ENCODE results near the gene NCAN. TPM values are rescaled to one million over a fixed set of nuclear protein-coding genes. Genes with fewer than 3 reads are reported as not detected.
A peak's percentile ranks its signal among the peaks of the same experiment; 100 is the strongest.

The NCAN gene
- total and polyA plus RNA-seq, 4 donors: 0.06 TPM; not detected in 3

GRCh38 chr19:19224852-19225494 is 13.2 kb downstream of the NCAN start:
- no peaks in the 10 kb centered on the region for H3K9me3 ChIP-seq (ENCODE audit: control insufficient read depth in 4 of 4, low read length in 3 of 4)
- H3K27ac ChIP-seq (ENCODE audit: low read depth in 1 of 2, low read length in 2 of 2): no peak overlapping the region
- TF ChIP-seq ZBTB33 (IDR thresholded peaks at IDR 0.05) (no peak), NR2F2 (IDR thresholded peaks at IDR 0.05) (no peak), SP1 (IDR thresholded peaks at IDR 0.05) (no peak), CTCF (IDR thresholded peaks at IDR 0.05; ENCODE audit: low read depth, low read length, missing input control) (peak; percentile 51), RXRA (IDR thresholded peaks at IDR 0.05) (no peak), HNF4A (conservative IDR thresholded peaks at IDR 0.05) (no peak), JUND (IDR thresholded peaks at IDR 0.05) (no peak), FOXA2 (IDR thresholded peaks at IDR 0.05) (no peak), RAD21 (IDR thresholded peaks at IDR 0.05) (peak; percentile 58 to 73)
- TF ChIP-seq, protein P1, sequence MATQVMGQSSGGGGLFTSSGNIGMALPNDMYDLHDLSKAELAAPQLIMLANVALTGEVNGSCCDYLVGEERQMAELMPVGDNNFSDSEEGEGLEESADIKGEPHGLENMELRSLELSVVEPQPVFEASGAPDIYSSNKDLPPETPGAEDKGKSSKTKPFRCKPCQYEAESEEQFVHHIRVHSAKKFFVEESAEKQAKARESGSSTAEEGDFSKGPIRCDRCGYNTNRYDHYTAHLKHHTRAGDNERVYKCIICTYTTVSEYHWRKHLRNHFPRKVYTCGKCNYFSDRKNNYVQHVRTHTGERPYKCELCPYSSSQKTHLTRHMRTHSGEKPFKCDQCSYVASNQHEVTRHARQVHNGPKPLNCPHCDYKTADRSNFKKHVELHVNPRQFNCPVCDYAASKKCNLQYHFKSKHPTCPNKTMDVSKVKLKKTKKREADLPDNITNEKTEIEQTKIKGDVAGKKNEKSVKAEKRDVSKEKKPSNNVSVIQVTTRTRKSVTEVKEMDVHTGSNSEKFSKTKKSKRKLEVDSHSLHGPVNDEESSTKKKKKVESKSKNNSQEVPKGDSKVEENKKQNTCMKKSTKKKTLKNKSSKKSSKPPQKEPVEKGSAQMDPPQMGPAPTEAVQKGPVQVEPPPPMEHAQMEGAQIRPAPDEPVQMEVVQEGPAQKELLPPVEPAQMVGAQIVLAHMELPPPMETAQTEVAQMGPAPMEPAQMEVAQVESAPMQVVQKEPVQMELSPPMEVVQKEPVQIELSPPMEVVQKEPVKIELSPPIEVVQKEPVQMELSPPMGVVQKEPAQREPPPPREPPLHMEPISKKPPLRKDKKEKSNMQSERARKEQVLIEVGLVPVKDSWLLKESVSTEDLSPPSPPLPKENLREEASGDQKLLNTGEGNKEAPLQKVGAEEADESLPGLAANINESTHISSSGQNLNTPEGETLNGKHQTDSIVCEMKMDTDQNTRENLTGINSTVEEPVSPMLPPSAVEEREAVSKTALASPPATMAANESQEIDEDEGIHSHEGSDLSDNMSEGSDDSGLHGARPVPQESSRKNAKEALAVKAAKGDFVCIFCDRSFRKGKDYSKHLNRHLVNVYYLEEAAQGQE (IDR thresholded peaks at IDR 0.05): no peak
- TF ChIP-seq, protein P2, sequence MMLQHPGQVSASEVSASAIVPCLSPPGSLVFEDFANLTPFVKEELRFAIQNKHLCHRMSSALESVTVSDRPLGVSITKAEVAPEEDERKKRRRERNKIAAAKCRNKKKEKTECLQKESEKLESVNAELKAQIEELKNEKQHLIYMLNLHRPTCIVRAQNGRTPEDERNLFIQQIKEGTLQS (IDR thresholded peaks at IDR 0.05): no peak
- H3K9ac ChIP-seq (ENCODE audit: low read depth in 1 of 2, low read length in 2 of 2): no peak overlapping the region
- no peaks in the 10 kb centered on the region for H3K36me3 ChIP-seq (ENCODE audit: control insufficient read depth in 4 of 4, insufficient read depth in 3 of 4, low read depth in 1 of 4, low read length in 3 of 4)
- 2% methylated on average over 59 of the region's 59 CpGs for WGBS
- H3K27me3 ChIP-seq (ENCODE audit: control insufficient read depth in 4 of 4, insufficient read depth in 4 of 4, low read length in 3 of 4): peaks cover 0 to 5% (median 0%) of the 10 kb centered on the region in 4 donors
- H3K4me1 ChIP-seq (ENCODE audit: control insufficient read depth in 4 of 4, insufficient read depth in 4 of 4, low read length in 3 of 4): peaks cover 5 to 20% (median 15%) of the 10 kb centered on the region in 4 donors
- peak overlapping the region; percentile 12 to 48 (median 34) for H3K4me3 ChIP-seq (ENCODE audit: low read depth in 1 of 3, low read length in 3 of 3)
- peak; percentile 73 for DNase-seq (ENCODE audit: low spot score)

DNA sequence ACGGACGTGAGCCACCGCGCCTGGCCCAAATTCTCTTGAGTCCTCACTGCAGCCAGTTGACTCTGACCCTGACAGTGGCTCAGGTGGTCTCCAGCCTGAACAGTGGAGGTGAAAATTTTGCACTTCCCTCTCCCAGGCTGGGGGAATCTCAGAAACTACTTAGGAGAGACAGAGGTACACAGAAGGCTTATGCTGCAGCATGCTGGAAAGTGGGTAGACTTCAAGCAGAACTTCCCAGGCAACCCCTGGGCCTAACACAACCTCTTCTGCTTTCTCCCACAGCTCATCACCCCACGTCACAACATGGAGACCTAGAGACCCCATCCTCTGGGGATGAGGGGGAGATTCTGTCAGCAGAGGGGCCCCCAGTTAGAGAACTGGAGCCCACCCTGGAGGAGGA is 14.4 kb downstream of the NCAN start:
- no peaks in the 10 kb centered on the region for H3K36me3 ChIP-seq (ENCODE audit: control insufficient read depth in 4 of 4, insufficient read depth in 3 of 4, low read depth in 1 of 4, low read length in 3 of 4)
- peaks cover 0 to 5% (median 0%) of the 10 kb centered on the region in 4 donors for H3K27me3 ChIP-seq (ENCODE audit: control insufficient read depth in 4 of 4, insufficient read depth in 4 of 4, low read length in 3 of 4)
- no peak overlapping the region for H3K9ac ChIP-seq (ENCODE audit: low read depth in 1 of 2, low read length in 2 of 2)

More for the DNA sequence above, 14.4 kb downstream of the NCAN start:
- no peaks in the 10 kb centered on the region for H3K9me3 ChIP-seq (ENCODE audit: control insufficient read depth in 4 of 4, low read length in 3 of 4)
- peaks cover 5 to 20% (median 15%) of the 10 kb centered on the region in 4 donors for H3K4me1 ChIP-seq (ENCODE audit: control insufficient read depth in 4 of 4, insufficient read depth in 4 of 4, low read length in 3 of 4)
- no peak overlapping the region for H3K4me3 ChIP-seq (ENCODE audit: low read depth in 1 of 3, low read length in 3 of 3)
- WGBS: 81% methylated on average over 5 of the region's 5 CpGs
- no peak for TF ChIP-seq RAD21 (IDR thresholded peaks at IDR 0.05)
- no peak for TF ChIP-seq ZBTB33 (IDR thresholded peaks at IDR 0.05)
- DNase-seq (ENCODE audit: low spot score): no peak
- no peak overlapping the region for H3K27ac ChIP-seq (ENCODE audit: low read depth in 1 of 2, low read length in 2 of 2)

Measured in liver (tissue), 9 donors.